Ovary (tissue), 9 donors: ENCODE results near the gene TMCO1. TPM values are rescaled to one million over a fixed set of nuclear protein-coding genes. Genes with fewer than 3 reads are reported as not detected.

ENCODE experiments used
- DNase-seq, 5 donors: peaks; one replicate each; pipeline ENCODE4 v3.0.0-alpha.2; 2019 to 2020
- H3K27ac ChIP-seq, 2 donors: fragments of 200-600 bp; one replicate each; pipeline versions ENCODE4 v1.5.1 to v1.8.0; 2019 to 2022
- H3K27me3 ChIP-seq: fragments of 200-600 bp; one replicate; pipeline ENCODE4 v1.8.0; 2022
- H3K36me3 ChIP-seq: fragments of 200-600 bp; sonication (generic); one replicate; pipeline ENCODE4 v1.5.1; 2019
- H3K4me1 ChIP-seq: one replicate; pipeline ENCODE4 v1.8.1; 2013; ENCODE audit warnings: mild to moderate bottlenecking, moderate library complexity; ENCODE audit not compliant: insufficient read depth
- H3K4me3 ChIP-seq: fragments of 200-600 bp; sonication (generic); one replicate; pipeline ENCODE4 v1.5.1; 2017
- H3K9me3 ChIP-seq, 2 donors: fragments of 200-600 bp in 1 of 2; sonication (generic) in 1 of 2; one replicate each; pipeline versions ENCODE4 v1.5.1 to v1.8.1; 2013 to 2019; ENCODE audit warnings: mild to moderate bottlenecking in 1 of 2, moderate library complexity in 1 of 2
- EP300 ChIP-seq: sonication (generic); formaldehyde crosslinking; IDR thresholded peaks from one replicate; pipeline ENCODE4 v1.6.1; 2017; ENCODE audit warnings: antibody characterized with exemption
- POLR2A ChIP-seq: fragments of 450-650 bp; IDR thresholded peaks from one replicate; pipeline ENCODE4 v1.6.1; 2017; ENCODE audit warnings: antibody characterized with exemption, mild to moderate bottlenecking, moderate library complexity
- WGBS, 3 donors: extraction: QIAGEN DNeasy Blood & Tissue Kit in 1 of 3; methylation state at CpG; one replicate each; pipeline versions ENCODE4 v1.1.5 to v1.1.7; 2013 to 2017; 5-methylcytosine and 5-hydroxymethylcytosine counted together
- intact Hi-C, 4 donors: fragments of 100-400 bp; cut with DNase I; formaldehyde crosslinking; loops; one replicate each; pipeline versions ENCODE4 v1.11.0 to v1.15.1; 2022 to 2023
- polyA plus RNA-seq, 2 donors: library from polyadenylated mRNA; stranded (reverse); fragments of 200-250 nt in 1 of 2; fragments of 350-450 nt in 1 of 2; fragmentation: Illumina TruSeq in 1 of 2; extraction: RNeasy Lipid Tissue Mini Kit (QIAGEN cat#74804) in 1 of 2; gene quantifications; one replicate each; pipeline ENCODE4 v1.2.3, GENCODE V29; 2013 to 2014
- total RNA-seq, 7 donors: library from RNA; depleted of rRNA in 2 of 7; stranded (reverse); fragments of >200 nt in 2 of 7; fragmentation: NEBNext Ultra II Directional in 3 of 7; extraction: Animal tissue kit (Norgen Biotek cat#: 25700) in 3 of 7; gene quantifications; one replicate each; pipeline versions ENCODE4 v1.1.0 to v1.2.4, GENCODE V29; 2016 to 2023
- TF ChIP-seq, protein P1 (sequence below), 3 donors: fragments of 450-650 bp in 2 of 3; fragments of 200-600 bp in 1 of 3; IDR thresholded peaks; one replicate each; pipeline versions ENCODE4 v1.5.1 to v1.8.0; 2016 to 2022; ENCODE audit warnings: antibody characterized with exemption in 3 of 3, mild to moderate bottlenecking in 1 of 3
- donor health status: DM: no; HTN: no; CAD: no; lungs with moderate emphysema.
- donor health status: DM: no; HTN: no; CAD: no.
- donor health status: Bipolar disorder and iron deficiency.
- donor health status: DM: yes; HTN: yes; CAD: no.
- donor health status: DM: no; HTN: no; CAD: no.
- donor health status: DM: yes; HTN: yes; CAD: no.

The TMCO1 gene
- total and polyA plus RNA-seq, 9 donors = 38.5 to 142 (median 59.5) TPM

GRCh38 chr1:165742194-165742593, 26.5 kb downstream of the TMCO1 start:
- no peaks in the 10 kb centered on the region for H3K4me1 ChIP-seq
- DNase-seq = no peak
- no peak overlapping the region for H3K27ac ChIP-seq
- H3K9me3 ChIP-seq = no peaks in the 10 kb centered on the region
- H3K36me3 ChIP-seq = no peaks in the 10 kb centered on the region
- H3K27me3 ChIP-seq = no peaks in the 10 kb centered on the region
- intact Hi-C loops = no loop called here
- TF ChIP-seq, protein P1, sequence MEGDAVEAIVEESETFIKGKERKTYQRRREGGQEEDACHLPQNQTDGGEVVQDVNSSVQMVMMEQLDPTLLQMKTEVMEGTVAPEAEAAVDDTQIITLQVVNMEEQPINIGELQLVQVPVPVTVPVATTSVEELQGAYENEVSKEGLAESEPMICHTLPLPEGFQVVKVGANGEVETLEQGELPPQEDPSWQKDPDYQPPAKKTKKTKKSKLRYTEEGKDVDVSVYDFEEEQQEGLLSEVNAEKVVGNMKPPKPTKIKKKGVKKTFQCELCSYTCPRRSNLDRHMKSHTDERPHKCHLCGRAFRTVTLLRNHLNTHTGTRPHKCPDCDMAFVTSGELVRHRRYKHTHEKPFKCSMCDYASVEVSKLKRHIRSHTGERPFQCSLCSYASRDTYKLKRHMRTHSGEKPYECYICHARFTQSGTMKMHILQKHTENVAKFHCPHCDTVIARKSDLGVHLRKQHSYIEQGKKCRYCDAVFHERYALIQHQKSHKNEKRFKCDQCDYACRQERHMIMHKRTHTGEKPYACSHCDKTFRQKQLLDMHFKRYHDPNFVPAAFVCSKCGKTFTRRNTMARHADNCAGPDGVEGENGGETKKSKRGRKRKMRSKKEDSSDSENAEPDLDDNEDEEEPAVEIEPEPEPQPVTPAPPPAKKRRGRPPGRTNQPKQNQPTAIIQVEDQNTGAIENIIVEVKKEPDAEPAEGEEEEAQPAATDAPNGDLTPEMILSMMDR (IDR thresholded peaks at IDR 0.05) = no peak
- TF ChIP-seq POLR2A (no peak), EP300 (no peak)
- 92 to 98% (median 96%) methylated on average over 8 of the region's 8 CpGs for whole genome bisulfite sequencing, 3 donors
- no peak overlapping the region for H3K4me3 ChIP-seq

- Histone ChIP-seq H3K4me3 (no peak overlapping the region), H3K27ac (no peak overlapping the region), H3K27me3 (no peaks in the 10 kb centered on the region), H3K4me1 (no peaks in the 10 kb centered on the region), H3K36me3 (no peaks in the 10 kb centered on the region), H3K9me3 (no peaks in the 10 kb centered on the region)
- 92 to 98% (median 94%) methylated on average over 1 of the region's 1 CpG for WGBS, 3 donors
- intact Hi-C loops = no loop called here
- TF ChIP-seq, protein P1 (IDR thresholded peaks at IDR 0.05) = no peak
- no peak for TF ChIP-seq EP300
- TF ChIP-seq POLR2A = no peak
- no peak for DNase-seq
These were observed 29.9 kb downstream of the TMCO1 start for GRCh38 chr1:165738794-165739193.

GRCh38 chr1:165737196-165737595, 31.5 kb downstream of the TMCO1 start:
- Histone ChIP-seq H3K9me3 (no peaks in the 10 kb centered on the region), H3K4me1 (no peaks in the 10 kb centered on the region), H3K27me3 (no peaks in the 10 kb centered on the region), H3K27ac (no peak overlapping the region), H3K36me3 (no peaks in the 10 kb centered on the region), H3K4me3 (no peak overlapping the region)
- TF ChIP-seq, protein P1 (IDR thresholded peaks at IDR 0.05) = no peak
- no peak for TF ChIP-seq POLR2A
- TF ChIP-seq EP300 = no peak
- DNase-seq = no peak
- intact Hi-C loops = no loop called here

DNA sequence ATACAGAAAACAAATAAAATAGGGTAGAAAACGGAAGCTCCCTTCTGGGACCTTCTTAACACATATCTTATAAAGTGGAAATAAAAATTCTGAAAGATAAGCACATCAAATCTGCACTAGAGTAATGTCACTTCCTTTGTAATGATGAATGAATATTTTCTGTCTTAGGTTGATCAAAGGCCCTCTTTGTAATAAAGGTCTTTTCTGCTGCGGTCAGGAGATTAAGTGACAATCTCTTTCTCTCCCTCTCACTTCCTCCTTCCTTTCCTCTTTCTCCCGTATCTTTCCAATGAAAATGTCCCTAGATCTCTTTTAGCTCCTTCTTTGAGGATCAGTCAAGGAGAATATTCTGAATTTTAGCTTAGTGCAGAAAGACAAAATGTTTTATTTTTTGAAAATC, 33.8 kb downstream of the TMCO1 start:
- whole genome bisulfite sequencing, 3 donors = 91 to 95% (median 91%) methylated on average over 3 of the region's 3 CpGs
- no peaks in the 10 kb centered on the region for H3K36me3 ChIP-seq
- TF ChIP-seq EP300 = no peak
- TF ChIP-seq, protein P1 (IDR thresholded peaks at IDR 0.05) = no peak
- no peak for TF ChIP-seq POLR2A

DNA sequence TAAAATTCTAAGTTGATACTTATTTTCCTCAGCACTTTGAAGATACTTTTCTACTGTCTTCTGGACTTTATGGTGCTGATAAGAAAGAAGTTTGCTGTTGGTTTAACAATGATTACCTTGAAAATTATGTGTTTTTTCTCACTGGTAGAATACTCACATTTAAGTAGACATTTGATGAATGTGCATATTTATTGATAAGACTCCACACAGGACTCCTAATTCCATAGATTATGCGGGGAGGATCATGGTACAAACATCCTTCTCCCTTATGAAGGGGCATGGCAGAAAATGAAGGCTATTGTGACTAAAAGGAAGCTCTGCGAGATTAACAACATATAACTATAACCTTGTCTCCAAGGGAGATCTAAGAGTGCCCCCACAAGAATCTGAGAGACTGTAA, 41.8 kb downstream of the TMCO1 start:
- no peak for DNase-seq
- intact Hi-C loops = loop anchor here in 2 of 4 donors (5.0 to 10.0 kb wide), 2 partner anchors 115 to 188 kb away; no protein-coding TSS in a partner anchor
- Histone ChIP-seq H3K4me1 (no peaks in the 10 kb centered on the region), H3K36me3 (no peaks in the 10 kb centered on the region), H3K4me3 (no peak overlapping the region), H3K27ac (no peak overlapping the region), H3K27me3 (no peaks in the 10 kb centered on the region), H3K9me3 (no peaks in the 10 kb centered on the region)
- TF ChIP-seq, protein P1 (IDR thresholded peaks at IDR 0.05) = no peak
- TF ChIP-seq EP300 (no peak), POLR2A (no peak)
- 91 to 98% (median 94%) methylated on average over 2 of the region's 2 CpGs for WGBS, 3 donors

More for the DNA sequence above, 33.8 kb downstream of the TMCO1 start:
- no peak for DNase-seq
- Histone ChIP-seq H3K27me3 (no peaks in the 10 kb centered on the region), H3K4me1 (no peaks in the 10 kb centered on the region), H3K27ac (no peak overlapping the region), H3K4me3 (no peak overlapping the region), H3K9me3 (no peaks in the 10 kb centered on the region)
- intact Hi-C loops = no loop called here
